HG03442 (cell line): Measurements from ENCODE around the gene OPN4.
"Not testable (repeated sequence)": the region's sequence is repeated elsewhere in the genome, so short reads cannot be mapped to it uniquely, and the experiment has no call there.

Experiments
- ATAC-seq: cut with Tn5 transposase; IDR thresholded peaks from one replicate; pipeline ENCODE4 v1.9.1; 2021; ENCODE audit warnings: mild to moderate bottlenecking, moderate library complexity; ENCODE audit not compliant: unreplicated experiment

Gene OPN4, protein sequence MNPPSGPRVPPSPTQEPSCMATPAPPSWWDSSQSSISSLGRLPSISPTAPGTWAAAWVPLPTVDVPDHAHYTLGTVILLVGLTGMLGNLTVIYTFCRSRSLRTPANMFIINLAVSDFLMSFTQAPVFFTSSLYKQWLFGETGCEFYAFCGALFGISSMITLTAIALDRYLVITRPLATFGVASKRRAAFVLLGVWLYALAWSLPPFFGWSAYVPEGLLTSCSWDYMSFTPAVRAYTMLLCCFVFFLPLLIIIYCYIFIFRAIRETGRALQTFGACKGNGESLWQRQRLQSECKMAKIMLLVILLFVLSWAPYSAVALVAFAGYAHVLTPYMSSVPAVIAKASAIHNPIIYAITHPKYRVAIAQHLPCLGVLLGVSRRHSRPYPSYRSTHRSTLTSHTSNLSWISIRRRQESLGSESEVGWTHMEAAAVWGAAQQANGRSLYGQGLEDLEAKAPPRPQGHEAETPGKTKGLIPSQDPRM

DNA sequence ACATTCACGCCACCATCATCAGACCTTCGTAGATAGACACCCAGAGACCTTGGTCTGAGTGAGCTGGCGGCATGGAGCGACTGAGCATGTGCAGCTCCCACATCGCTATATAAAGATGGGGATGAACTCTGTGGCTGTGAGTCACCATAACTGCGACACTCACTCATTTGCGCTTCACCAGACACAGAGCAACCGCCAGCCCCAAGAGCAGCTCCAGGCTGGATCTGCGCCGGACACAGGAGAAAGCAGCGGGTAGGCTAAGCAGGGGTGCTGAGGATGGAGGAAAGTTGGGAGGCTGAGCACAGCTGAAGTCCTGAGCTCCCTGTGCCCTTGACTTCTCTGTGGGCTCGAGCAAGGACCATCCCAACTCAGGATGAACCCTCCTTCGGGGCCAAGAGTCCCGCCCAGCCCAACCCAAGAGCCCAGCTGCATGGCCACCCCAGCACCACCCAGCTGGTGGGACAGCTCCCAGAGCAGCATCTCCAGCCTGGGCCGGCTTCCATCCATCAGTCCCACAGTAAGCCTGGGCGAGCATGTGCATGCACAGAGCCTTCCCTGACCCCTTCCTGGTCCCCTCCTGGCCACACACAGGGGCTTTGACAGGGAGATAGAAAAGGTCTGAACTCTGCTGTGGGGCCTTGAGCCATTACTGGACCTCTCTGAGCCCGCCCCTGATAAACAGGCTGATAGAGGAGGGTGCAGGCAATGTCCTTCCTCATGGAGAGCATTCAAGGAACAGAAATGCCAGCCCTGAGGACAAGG, at the start of gene OPN4:
Gene OPN4 (plus strand): TSS at position 137 of the 762 bp plus-strand sequence. CDS start 237 bp downstream, at position 374.
- ATAC-seq: no peak

GRCh38 chr10:86607674-86608073, 46.7 kb upstream of the OPN4 start:
- ATAC-seq: no peak

GRCh38 chr10:86609920-86610319, 44.4 kb upstream of the OPN4 start:
- ATAC-seq: no peak

GRCh38 chr10:86611386-86611785, 43.0 kb upstream of the OPN4 start:
- no peak for ATAC-seq

DNA sequence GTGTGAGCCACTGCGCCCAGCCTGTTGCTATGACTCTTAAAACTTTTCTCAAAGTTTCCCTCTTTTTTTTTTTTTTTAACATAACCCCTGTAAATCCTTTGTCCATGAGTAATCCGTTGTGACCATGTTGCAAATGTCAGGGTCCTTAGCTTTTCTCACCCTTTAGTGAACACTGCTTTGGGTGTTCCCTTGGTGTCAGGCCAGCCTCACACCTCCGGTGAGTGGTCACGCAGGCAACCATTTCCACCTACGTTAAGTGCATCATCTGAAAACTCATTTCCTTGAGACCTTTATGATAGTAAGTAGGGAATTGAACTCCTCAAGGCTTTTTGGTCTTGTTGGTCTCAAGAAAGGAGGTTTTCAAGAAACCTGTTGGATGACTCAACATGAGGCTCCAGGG, 41.3 kb upstream of the OPN4 start:
- ATAC-seq: no peak

GRCh38 chr10:86613905-86614304, 40.4 kb upstream of the OPN4 start:
- no peak for ATAC-seq

- no peak for ATAC-seq
These were observed 39.5 kb upstream of the OPN4 start for GRCh38 chr10:86614853-86615252.

DNA sequence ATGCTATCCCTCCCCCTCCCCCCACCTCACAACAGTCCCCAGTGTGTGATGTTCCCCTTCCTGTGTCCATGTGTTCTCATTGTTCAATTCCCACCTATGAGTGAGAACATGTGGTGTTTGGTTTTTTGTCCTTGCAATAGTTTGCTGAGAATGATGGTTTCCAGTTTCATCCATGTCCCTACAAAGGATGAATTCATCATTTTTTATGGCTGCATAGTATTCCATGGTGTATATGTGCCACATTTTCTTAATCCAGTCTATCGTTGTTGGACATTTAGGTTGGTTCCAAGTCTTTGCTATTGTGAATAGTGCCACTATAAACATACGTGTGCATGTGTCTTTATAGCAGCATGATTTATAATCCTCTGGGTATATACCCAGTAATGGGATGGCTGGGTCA, 37.1 kb upstream of the OPN4 start:
- ATAC-seq: not testable (repeated sequence)

GRCh38 chr10:86628311-86628710, 26.0 kb upstream of the OPN4 start:
- no peak for ATAC-seq

GRCh38 chr10:86630079-86630478, 24.3 kb upstream of the OPN4 start:
- ATAC-seq: no peak

DNA sequence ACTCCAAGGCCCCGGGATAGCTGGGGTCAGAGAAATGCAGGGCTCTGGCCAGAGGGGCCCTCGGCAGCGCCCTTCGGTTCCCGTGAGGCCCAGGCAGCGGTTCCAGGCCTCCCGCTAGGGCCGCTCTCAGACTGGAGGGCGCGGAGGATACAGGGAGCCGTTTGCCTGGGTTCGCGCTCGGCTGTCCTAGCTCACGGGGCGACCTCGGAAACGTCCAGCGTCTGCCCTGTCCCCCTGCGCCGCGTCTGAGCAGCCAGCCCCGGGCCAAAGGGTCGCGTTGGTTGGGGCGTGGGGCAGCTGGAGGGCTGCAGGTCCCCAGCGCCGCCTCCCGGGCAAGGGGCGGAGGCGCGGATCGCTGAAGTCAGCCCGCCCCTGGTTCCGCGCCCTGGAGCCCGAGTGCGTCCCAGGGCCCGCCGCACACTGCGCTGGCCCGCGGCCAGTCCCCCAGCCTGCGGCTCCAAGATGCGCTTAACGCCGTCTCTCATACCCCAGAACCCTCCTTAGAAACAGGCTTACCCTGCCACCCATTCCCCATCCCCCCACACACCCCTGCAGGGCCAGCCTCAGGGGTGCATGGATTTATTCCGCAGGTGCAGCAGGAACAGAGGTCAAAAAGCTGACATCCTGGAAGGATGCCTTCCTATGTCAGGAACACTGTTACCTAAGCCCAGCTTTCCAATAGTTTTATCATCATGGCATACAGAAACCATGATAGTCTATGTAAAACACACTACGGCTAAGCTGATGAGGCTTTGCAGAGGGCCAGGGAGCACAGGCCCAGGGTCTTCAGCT, 22.1 kb upstream of the OPN4 start:
- ATAC-seq: no peak

DNA sequence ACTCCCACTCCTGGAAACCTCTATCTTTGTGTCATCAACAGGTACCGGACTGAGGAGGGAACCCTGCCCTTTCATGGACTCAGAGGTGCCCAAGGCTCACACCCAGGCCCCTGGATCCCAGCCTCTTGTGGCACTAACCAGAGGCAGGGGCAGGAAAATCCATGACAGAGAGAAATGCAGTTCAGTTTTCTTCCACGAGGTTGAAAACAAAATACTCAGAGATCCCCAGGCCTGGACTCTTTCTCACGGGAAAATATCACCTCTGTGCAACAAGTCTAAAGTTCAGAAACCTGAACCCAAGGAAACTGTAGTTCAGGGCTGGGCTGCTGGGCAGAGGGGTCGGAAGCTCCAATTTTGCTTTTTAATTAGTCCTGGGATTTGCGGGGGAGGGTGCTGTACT, 21.4 kb upstream of the OPN4 start:
- no peak for ATAC-seq

DNA sequence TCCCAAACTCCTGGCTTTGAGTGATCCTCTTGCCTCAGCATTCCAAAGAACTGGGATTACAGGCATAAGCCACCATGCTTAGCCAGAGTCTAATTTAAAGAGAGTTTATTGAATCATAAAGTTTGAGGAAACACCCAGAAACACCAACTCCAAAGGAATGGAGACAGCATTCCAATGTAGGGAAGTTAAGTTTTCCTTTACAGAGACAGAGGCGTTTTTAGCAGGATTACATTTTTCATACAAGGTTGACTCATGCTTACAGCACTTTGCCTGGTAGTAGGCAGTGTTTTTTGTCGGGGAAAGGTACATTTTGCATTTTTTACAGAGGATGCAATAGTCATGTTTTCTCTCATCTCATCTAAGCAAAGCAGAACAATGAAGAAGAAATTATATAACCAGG, 18.9 kb upstream of the OPN4 start:
- no peak for ATAC-seq

DNA sequence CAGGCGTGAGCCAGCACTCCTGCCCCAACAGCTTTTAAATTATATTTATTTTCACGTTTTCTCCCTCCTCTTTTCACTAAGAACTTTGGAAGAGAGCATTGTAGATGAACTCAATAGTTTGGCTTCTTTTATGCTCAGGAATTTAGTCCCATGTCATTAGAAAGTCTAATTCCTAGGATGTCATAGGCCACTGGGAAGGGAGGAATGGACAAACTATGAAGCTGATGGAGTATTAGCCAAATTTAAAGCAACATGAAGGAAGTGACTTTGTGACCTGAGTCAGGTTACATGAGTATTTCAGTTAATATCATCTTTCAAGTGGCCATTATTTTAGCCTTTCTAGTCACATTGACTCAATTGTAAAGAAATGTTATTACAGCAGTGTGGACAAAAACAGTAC, 18.0 kb upstream of the OPN4 start:
- no peak for ATAC-seq

GRCh38 chr10:86642021-86642420, 12.3 kb upstream of the OPN4 start:
- no peak for ATAC-seq

DNA sequence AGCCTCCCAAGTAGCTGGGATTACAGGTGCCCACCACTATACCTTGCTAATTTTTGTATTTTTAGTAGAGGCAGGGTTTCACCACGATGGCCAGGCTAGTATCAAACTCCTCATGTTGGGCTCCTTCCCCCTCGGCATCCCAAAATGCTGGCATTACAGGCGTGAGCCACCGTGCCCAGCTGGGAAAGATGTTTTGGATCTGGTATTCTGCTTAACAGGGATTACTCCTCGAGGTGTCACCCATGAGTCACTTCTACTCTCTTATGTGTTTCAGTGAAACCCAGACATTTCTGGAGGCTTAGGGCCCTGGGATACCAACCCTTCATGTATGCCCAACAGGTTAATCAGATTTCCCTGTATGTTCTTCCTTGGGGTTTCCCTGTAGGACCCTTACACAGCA, 11.8 kb upstream of the OPN4 start:
- ATAC-seq: no peak

DNA sequence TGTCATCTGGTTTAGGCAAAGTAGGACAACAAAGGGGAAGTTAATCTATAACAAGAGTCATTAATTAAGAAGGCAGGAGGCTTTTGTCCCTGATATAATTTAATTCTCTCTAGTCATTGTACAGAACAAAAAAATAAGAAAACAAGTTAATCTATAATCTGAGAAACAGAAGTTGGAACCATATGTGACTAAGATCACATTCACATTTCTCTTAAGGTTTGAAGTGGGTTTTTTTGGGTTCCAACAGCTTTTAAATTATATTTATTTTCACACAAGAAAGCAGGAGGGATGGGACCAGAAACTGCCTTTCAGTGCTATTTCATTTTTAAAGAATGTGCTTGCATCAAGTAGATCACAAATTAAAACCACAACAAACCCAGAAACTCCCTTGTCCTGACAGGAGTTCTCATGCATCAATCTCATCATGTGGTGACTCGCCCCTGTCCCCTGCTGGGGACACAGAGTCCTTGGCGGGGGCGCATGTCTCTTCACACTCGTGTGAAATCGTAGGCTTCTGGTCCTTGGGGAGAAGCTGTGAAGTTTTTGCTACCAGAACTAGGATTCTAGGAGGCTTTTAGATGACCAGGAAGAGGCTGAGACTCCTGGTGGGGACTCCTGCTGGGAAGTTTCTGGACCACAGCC, 10.1 kb upstream of the OPN4 start:
- ATAC-seq: no peak

- ATAC-seq: no peak
These were observed 9.4 kb upstream of the OPN4 start for GRCh38 chr10:86644794-86645445.

DNA sequence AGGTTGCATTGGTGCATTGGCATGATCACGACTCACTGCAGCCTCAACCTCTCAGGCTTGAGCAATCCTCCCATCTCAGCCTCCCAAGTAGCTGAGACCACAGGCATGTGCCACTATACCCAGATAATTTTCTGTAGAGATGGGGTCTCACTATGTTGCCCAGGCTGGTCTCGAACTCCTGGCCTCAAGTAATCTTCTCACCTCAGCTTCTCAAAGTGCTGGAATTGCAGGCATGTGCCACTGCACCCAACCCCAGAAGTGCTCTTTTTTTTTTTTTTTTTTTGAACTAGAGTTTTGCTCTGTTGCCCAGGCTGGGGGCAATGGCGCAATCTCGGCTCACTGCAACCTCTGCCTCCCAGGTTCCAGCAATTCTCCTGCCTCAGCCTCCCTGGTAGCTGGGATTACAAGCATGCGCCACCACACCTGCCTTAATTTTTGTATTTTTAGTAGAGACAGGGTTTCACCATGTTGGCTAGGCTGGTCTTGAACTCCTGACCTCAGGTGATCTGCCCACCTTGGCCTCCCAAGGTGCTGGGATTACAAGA, 8.7 kb upstream of the OPN4 start:
- ATAC-seq: not testable (repeated sequence)

- no peak for ATAC-seq
These were observed 7.8 kb upstream of the OPN4 start for GRCh38 chr10:86646532-86646931.
